Thoracic aorta (tissue), 2 donors: ENCODE results near the gene RNF187. TPM values are rescaled to one million over a fixed set of nuclear protein-coding genes. Genes with fewer than 3 reads are reported as not detected.

Source experiments
- ATAC-seq: fragments of 150-250 bp; one replicate; pipeline ENCODE4 v1.8.0; 2017; ENCODE audit warnings: low read depth; ENCODE audit not compliant: insufficient number of reproducible peaks, low FRiP score
- DNase-seq: peaks from one replicate; pipeline ENCODE4 v3.0.0-alpha.2; 2020; ENCODE audit warnings: low spot score
- H3K27ac ChIP-seq, 2 donors: fragments of 200-600 bp; sonication (generic); 1 replicate in 1 of 2; 2 replicates in 1 of 2; pipeline ENCODE4 v1.5.1; 2016; ENCODE audit warnings: mild to moderate bottlenecking in 2 of 2, moderate library complexity in 2 of 2
- H3K27me3 ChIP-seq: fragments of 200-600 bp; sonication (generic); replicated peaks from 2 replicates; pipeline ENCODE4 v1.6.0; 2016; ENCODE audit warnings: mild to moderate bottlenecking; ENCODE audit not compliant: insufficient read depth
- H3K36me3 ChIP-seq: fragments of 200-600 bp; sonication (generic); one replicate; pipeline ENCODE4 v1.5.1; 2016
- H3K4me1 ChIP-seq, 2 donors: fragments of 200-600 bp; sonication (generic); 1 replicate in 1 of 2; 2 replicates in 1 of 2; pipeline versions ENCODE4 v1.5.1 to v1.6.0; 2016; ENCODE audit warnings: low read depth in 2 of 2, mild to moderate bottlenecking in 1 of 2; ENCODE audit not compliant: control insufficient read depth in 1 of 2
- H3K4me3 ChIP-seq: fragments of 200-600 bp; sonication (generic); 2 replicates; pipeline ENCODE4 v1.5.1; 2016; ENCODE audit warnings: mild to moderate bottlenecking
- H3K9me3 ChIP-seq: fragments of 200-600 bp; sonication (generic); 2 replicates; pipeline ENCODE4 v1.5.1; 2016
- CTCF ChIP-seq: fragments of 200-600 bp; sonication (generic); IDR thresholded peaks from one replicate; pipeline ENCODE4 v1.5.1; 2019; ENCODE audit warnings: antibody characterized with exemption
- total RNA-seq, 2 donors: library from RNA; depleted of rRNA; stranded (reverse); fragments of >200 nt; gene quantifications; one replicate each; pipeline versions ENCODE4 v1.1.0 to v1.2.3, GENCODE V29; 2016

The RNF187 gene
- total RNA-seq, 2 donors from 2014 or later: 35.6 to 70.1 TPM

- ATAC-seq: no peak
- Histone ChIP-seq H3K4me3 (no peak overlapping the region), H3K9me3 (no peaks in the 10 kb centered on the region), H3K27me3 (peaks cover 4% of the 10 kb centered on the region), H3K27ac (no peak overlapping the region), H3K36me3 (no peaks in the 10 kb centered on the region), H3K4me1 (peaks cover 0 to 6% of the 10 kb centered on the region in 2 donors)
- TF ChIP-seq CTCF: no peak
- DNase-seq: no peak
Observed at GRCh38 chr1:228452194-228453021, 34.8 kb upstream of the RNF187 start.

DNA sequence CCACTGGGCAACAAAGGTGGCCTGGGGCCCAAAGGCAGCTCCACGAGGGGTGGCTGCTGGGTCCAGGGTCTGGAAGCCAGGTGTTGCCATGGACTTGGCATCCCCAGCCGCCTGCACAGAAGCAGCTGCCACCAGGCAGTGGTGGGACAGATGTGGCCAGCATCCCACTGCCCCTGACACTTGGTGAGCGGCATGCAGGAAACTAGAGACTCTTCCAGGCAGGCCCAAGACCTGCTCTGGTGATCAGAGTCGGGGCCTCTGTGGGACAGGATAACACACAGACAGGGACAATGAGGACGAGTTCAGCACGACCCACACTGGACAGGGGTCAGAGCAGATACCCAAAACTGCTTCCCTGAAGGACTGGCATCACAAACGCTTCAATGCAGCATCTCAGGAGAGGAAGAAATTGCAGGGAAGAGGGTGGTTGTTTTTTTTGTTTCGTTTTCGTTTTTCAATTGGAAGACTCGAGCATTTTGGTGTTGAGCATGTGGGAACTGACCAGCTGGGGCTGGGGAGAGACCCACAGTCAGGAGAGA lies 34.1 kb upstream of the RNF187 start:
- ATAC-seq (no peak), DNase-seq (no peak)
- no peak for TF ChIP-seq CTCF
- H3K4me3 ChIP-seq: no peak overlapping the region
- no peaks in the 10 kb centered on the region for H3K9me3 ChIP-seq
- H3K4me1 ChIP-seq: peaks cover 0 to 11% of the 10 kb centered on the region in 2 donors
- no peak overlapping the region for H3K27ac ChIP-seq
- peaks cover 4% of the 10 kb centered on the region for H3K27me3 ChIP-seq
- no peaks in the 10 kb centered on the region for H3K36me3 ChIP-seq

GRCh38 chr1:228453614-228454013 lies 33.6 kb upstream of the RNF187 start:
- DNase-seq: no peak
- no peak for ATAC-seq
- Histone ChIP-seq H3K27me3 (peaks cover 4% of the 10 kb centered on the region), H3K4me1 (peaks cover 0 to 16% of the 10 kb centered on the region in 2 donors), H3K9me3 (no peaks in the 10 kb centered on the region), H3K36me3 (no peaks in the 10 kb centered on the region), H3K27ac (no peak overlapping the region), H3K4me3 (no peak overlapping the region)
- no peak for TF ChIP-seq CTCF

GRCh38 chr1:228454238-228454637 lies 32.9 kb upstream of the RNF187 start:
- peaks cover 4% of the 10 kb centered on the region for H3K27me3 ChIP-seq
- no peak for DNase-seq
- no peak for ATAC-seq
- no peak for TF ChIP-seq CTCF
- H3K4me3 ChIP-seq: no peak overlapping the region
- no peaks in the 10 kb centered on the region for H3K9me3 ChIP-seq
- peaks cover 3 to 22% of the 10 kb centered on the region in 2 donors for H3K4me1 ChIP-seq
- H3K27ac ChIP-seq: no peak overlapping the region
- no peaks in the 10 kb centered on the region for H3K36me3 ChIP-seq

DNA sequence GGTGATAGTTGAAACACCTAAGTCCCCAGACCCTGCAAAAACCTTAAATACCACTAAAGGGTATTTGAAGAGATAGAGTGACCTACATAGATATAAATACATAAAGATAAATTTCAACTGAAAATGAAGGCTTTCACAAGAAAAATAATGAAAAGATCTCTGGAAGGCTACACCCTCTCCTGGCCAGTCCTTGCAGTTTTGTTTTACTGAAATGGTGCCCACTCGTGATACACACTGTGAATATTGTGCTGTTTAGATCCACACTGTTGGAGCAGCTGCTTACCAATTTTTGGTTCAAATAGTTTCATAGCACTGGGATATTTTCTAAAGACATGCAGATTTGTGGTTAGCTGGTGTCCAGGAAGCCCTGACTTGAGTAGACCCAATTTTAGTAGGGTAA lies 31.5 kb upstream of the RNF187 start:
- Histone ChIP-seq H3K27ac (no peak overlapping the region), H3K36me3 (no peaks in the 10 kb centered on the region), H3K9me3 (no peaks in the 10 kb centered on the region), H3K4me3 (no peak overlapping the region), H3K27me3 (peaks cover 4% of the 10 kb centered on the region), H3K4me1 (peaks cover 3 to 27% of the 10 kb centered on the region in 2 donors)
- DNase-seq: no peak
- TF ChIP-seq CTCF: no peak
- no peak for ATAC-seq
